ENCODE data around the gene MLIP.

GRCh38 chr6:54085047-54085446, 26.2 kb upstream of the MLIP start:
- no peak for TF ChIP-seq ZNF274 (IDR thresholded peaks at IDR 0.05; ENCODE audit: low read depth, low read length)
- no peak for TF ChIP-seq SUZ12 (IDR thresholded peaks at IDR 0.05; ENCODE audit: extremely low read depth, insufficient read depth, insufficient read length)
